Right atrium auricular region (tissue), 2 donors: Measurements from ENCODE around the gene DOK4. TPM values are rescaled to one million over a fixed set of nuclear protein-coding genes. Genes with fewer than 3 reads are reported as not detected.

Experiments used
- DNase-seq: peaks from one replicate; pipeline ENCODE4 v3.0.0-alpha.2; 2019; ENCODE audit warnings: low spot score
- H3K27ac ChIP-seq, 2 donors: fragments of 200-600 bp; sonication (generic); 1 replicate in 1 of 2; 2 replicates in 1 of 2; pipeline ENCODE4 v1.5.1; 2016 to 2019
- H3K27me3 ChIP-seq, 2 donors: fragments of 200-600 bp; sonication (generic); one replicate each; pipeline versions ENCODE4 v1.5.1 to v1.6.0; 2017 to 2019
- H3K36me3 ChIP-seq: fragments of 200-600 bp; sonication (generic); one replicate; pipeline ENCODE4 v1.5.1; 2016
- H3K4me1 ChIP-seq, 2 donors: fragments of 200-600 bp; sonication (generic); one replicate each; pipeline versions ENCODE4 v1.5.1 to v1.6.0; 2017 to 2019
- H3K4me3 ChIP-seq, 2 donors: fragments of 200-600 bp; sonication (generic); 1 replicate in 1 of 2; 2 replicates in 1 of 2; pipeline ENCODE4 v1.5.1; 2017 to 2019; ENCODE audit warnings: mild to moderate bottlenecking in 1 of 2, moderate library complexity in 1 of 2
- H3K9me3 ChIP-seq, 2 donors: fragments of 200-600 bp; sonication (generic); one replicate each; pipeline ENCODE4 v1.5.1; 2019
- total RNA-seq, 2 donors: library from RNA; depleted of rRNA; stranded (reverse); fragments of >200 nt; gene quantifications; one replicate each; pipeline ENCODE4 v1.1.0, GENCODE V29; 2016
- TF ChIP-seq, protein P1 (sequence below), 2 donors: fragments of 200-600 bp; sonication (generic); IDR thresholded peaks; one replicate each; pipeline ENCODE4 v1.5.1; 2019; ENCODE audit warnings: antibody characterized with exemption in 2 of 2

The DOK4 gene
- total RNA-seq, 2 donors from 2014 or later = 15.2 to 34.2 TPM

DNA sequence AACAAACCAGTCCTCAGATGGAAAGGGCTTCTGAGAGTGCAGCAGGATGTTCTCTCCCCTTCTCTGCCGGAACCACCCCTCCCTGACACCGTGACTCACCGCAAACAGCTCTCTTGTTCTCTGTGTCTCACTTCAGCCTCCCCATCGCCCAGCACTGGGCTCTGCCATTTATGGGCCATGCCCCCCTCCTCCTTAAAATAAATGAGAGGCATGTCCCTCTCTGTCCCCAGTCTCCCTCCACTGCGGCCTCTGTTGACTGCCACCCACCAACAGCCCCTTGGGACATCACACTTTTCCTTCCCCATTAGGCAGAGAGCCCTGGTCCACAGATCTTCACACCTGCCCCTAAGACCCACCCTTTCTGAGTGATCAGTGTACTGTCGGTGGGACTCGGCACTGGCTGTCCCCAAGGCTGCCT, 43.8 kb upstream of the DOK4 start:
- Histone ChIP-seq H3K4me3 (no peak overlapping the region), H3K9me3 (no peaks in the 10 kb centered on the region), H3K27ac (peak overlapping the region in 1 of 2 donors; percentile 35), H3K36me3 (no peaks in the 10 kb centered on the region), H3K4me1 (peaks cover 0 to 46% of the 10 kb centered on the region in 2 donors), H3K27me3 (no peaks in the 10 kb centered on the region)
- DNase-seq = peak; percentile 73
- TF ChIP-seq, protein P1, sequence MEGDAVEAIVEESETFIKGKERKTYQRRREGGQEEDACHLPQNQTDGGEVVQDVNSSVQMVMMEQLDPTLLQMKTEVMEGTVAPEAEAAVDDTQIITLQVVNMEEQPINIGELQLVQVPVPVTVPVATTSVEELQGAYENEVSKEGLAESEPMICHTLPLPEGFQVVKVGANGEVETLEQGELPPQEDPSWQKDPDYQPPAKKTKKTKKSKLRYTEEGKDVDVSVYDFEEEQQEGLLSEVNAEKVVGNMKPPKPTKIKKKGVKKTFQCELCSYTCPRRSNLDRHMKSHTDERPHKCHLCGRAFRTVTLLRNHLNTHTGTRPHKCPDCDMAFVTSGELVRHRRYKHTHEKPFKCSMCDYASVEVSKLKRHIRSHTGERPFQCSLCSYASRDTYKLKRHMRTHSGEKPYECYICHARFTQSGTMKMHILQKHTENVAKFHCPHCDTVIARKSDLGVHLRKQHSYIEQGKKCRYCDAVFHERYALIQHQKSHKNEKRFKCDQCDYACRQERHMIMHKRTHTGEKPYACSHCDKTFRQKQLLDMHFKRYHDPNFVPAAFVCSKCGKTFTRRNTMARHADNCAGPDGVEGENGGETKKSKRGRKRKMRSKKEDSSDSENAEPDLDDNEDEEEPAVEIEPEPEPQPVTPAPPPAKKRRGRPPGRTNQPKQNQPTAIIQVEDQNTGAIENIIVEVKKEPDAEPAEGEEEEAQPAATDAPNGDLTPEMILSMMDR (IDR thresholded peaks at IDR 0.05) = no peak

DNA sequence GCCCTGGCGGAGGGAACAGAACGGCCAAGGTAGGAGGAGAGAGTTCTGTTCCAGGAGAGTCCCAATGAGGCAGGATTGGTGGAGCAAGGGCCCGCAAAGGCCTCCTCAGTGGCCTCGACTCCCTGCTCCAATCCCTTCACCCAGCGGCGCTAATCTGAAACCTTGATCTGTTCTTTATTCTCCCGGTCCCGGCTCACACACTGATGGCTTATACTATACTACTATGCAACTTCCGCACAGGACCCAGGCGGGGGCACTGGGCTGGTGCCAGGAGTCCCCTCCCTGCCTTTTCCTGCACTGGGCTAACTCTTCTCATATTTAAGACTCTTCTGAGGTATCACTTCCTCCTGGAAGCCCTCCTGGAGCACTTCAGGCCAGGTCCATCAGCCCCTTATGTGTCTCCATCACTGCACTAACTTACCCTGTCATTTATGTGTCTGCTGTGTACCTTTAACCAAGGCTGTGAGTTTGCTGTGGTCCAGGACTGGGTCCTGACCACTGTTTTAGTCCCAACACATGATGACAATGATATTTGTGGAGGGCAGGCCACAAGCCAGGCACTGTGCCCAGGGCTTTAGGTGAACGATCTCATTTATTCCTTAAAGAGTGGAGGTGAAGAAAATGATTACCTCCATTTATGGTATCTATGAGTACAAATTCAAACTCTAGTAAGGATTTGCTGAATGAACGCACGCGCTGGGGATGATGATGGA, 43.3 kb upstream of the DOK4 start:
- Histone ChIP-seq H3K27ac (peak overlapping the region in 1 of 2 donors; percentile 35), H3K36me3 (no peaks in the 10 kb centered on the region), H3K27me3 (no peaks in the 10 kb centered on the region), H3K4me3 (no peak overlapping the region), H3K4me1 (peaks cover 0 to 41% of the 10 kb centered on the region in 2 donors), H3K9me3 (no peaks in the 10 kb centered on the region)
- DNase-seq = no peak
- TF ChIP-seq, protein P1 (IDR thresholded peaks at IDR 0.05) = no peak

DNA sequence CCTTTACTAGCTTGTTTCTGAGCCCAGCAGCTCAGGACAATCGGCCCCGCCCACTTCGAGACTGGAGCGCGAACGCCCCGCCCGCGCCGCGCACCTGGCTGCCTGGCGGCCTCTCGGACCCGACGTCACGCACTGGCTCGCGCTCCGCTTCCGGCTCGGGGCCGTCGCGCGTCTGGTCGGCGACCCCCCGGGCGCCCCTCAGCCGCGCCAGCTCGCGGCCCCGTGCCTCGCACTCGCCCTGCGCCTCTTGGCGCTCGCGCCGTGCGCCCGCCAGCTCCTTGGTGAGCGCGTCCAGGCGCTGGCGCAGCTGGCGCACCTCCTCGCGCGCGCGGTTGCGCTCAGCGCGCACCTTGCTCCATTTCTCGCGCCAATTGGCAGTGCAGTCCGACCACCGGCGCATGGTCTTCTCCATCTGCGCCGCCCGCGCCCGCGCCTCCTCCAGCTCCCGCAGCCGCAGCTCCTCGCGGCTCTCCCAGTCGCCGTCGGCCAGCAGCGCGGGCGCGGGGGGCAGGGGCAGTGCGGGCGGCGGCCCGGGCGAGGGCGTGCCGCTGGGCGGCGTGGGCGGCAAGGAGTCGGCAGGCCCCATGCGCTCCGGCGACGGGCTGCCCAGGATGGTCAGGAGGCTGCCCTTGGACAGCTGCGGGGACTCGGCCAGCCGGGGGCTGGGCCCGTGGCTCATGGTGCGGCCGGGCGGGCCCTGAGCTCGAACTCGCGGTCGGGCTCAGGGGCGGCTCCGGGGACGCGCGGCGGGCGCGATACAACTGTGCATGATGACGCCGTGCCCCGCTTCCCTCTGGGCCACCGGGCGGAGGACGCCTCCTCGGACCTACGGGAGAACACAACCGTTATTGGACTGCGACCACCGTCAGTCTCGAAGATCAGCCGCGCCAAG, 42.5 kb upstream of the DOK4 start:
- H3K9me3 ChIP-seq = no peaks in the 10 kb centered on the region
- no peak for DNase-seq
- TF ChIP-seq, protein P1 (IDR thresholded peaks at IDR 0.05) = no peak
- no peak overlapping the region for H3K4me3 ChIP-seq
- H3K4me1 ChIP-seq = peaks cover 0 to 33% of the 10 kb centered on the region in 2 donors
- no peaks in the 10 kb centered on the region for H3K27me3 ChIP-seq
- H3K27ac ChIP-seq = no peak overlapping the region
- no peaks in the 10 kb centered on the region for H3K36me3 ChIP-seq

DNA sequence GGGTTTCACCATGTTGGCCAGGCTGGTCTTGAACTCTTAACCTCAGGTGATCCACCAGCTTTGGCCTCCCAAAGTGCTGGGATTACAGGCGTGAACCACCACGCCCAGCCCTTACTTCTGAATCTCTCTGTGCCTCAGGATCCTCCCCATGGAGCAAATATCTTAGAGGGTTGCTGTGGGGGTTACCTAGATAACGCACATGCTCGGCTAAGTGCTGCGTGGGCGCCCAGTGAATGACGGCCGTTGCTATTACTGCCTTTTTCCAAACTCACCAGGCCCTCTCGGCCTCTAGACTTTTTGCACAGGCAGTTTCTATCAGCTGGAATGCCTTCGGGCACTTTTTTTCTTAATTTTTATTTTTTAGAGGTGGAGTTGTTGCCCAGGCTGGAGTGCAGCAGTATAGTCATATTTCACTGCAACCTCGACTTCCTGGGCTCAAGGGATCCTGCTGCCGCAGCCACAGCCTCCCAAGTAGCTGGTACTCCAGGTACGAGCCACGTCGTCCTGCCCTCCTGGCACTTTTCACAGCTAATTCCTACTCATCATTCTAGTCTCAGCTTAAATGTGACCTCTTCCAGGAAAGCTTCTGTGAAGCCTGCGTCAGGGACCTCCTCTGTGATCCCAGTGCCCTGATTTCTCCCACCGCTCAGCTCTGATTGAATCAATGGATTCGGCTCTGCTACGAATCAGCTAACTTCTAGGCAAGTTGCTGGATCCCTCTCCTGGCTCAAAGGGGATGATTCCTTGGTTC, 41.5 kb upstream of the DOK4 start:
- Histone ChIP-seq H3K4me3 (no peak overlapping the region), H3K27ac (no peak overlapping the region), H3K4me1 (peaks cover 0 to 23% of the 10 kb centered on the region in 2 donors), H3K27me3 (no peaks in the 10 kb centered on the region), H3K36me3 (no peaks in the 10 kb centered on the region), H3K9me3 (no peaks in the 10 kb centered on the region)
- DNase-seq = no peak
- TF ChIP-seq, protein P1 (IDR thresholded peaks at IDR 0.05) = no peak

DNA sequence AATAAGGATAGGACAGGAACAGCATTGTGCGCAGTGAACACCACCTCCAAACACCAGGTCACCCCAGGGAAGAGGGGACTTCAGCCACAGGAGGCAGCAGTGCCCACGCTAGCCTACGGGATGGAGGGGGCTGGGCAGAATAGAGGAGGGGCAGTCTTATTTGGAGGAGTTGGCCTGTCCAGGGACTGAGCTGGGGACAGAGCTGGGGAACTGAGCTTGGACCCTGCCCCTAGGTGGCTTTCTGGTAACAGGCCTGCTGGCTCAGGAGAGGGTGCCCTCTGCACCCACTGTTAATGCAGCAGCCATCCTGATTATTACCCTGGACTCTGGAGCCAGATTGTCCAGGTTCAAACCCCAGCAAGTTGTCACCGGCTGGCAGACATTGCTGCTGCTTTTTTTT, 40.7 kb upstream of the DOK4 start:
- H3K9me3 ChIP-seq = no peaks in the 10 kb centered on the region
- no peak overlapping the region for H3K27ac ChIP-seq
- no peaks in the 10 kb centered on the region for H3K27me3 ChIP-seq
- H3K36me3 ChIP-seq = no peaks in the 10 kb centered on the region
- TF ChIP-seq, protein P1 (IDR thresholded peaks at IDR 0.05) = no peak
- peaks cover 0 to 16% of the 10 kb centered on the region in 2 donors for H3K4me1 ChIP-seq
- H3K4me3 ChIP-seq = no peak overlapping the region
- no peak for DNase-seq
